ENCODE measurements around the gene SPACA6.

DNA sequence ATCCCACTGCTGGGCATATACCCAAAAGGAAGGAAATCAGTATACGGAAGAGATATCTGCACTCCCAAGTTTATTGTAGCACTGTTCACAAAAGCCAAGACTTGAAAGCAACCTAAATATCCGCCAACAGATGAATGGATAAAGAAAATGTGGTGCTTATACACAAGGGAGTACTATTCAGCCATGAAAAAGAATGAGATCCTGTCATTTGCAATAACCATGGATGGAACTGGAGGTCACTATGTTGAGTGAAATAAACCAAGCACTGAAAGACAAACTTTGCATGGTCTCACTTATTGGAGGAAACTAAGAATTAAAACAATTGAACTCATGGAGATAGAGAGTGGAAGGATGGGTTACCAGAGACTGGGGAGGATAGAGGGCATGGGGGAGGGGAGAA is 40.0 kb upstream of the SPACA6 start:
- no peak for TF ChIP-seq EZH2 (IDR thresholded peaks at IDR 0.05; ENCODE audit: low read length)
- TF ChIP-seq, protein P1, sequence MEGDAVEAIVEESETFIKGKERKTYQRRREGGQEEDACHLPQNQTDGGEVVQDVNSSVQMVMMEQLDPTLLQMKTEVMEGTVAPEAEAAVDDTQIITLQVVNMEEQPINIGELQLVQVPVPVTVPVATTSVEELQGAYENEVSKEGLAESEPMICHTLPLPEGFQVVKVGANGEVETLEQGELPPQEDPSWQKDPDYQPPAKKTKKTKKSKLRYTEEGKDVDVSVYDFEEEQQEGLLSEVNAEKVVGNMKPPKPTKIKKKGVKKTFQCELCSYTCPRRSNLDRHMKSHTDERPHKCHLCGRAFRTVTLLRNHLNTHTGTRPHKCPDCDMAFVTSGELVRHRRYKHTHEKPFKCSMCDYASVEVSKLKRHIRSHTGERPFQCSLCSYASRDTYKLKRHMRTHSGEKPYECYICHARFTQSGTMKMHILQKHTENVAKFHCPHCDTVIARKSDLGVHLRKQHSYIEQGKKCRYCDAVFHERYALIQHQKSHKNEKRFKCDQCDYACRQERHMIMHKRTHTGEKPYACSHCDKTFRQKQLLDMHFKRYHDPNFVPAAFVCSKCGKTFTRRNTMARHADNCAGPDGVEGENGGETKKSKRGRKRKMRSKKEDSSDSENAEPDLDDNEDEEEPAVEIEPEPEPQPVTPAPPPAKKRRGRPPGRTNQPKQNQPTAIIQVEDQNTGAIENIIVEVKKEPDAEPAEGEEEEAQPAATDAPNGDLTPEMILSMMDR (optimal IDR thresholded peaks at IDR 0.05 in 1 of 3, IDR thresholded peaks at IDR 0.05 in 1 of 3, conservative IDR thresholded peaks at IDR 0.05 in 1 of 3; ENCODE audit: extremely low read depth in 1 of 3, insufficient read depth in 2 of 3, low read length in 3 of 3) = no peak

Measured in keratinocyte (primary cell).